Measurements from ENCODE around the gene TPH2.

Gene TPH2

GRCh38 chr12:72024613-72025012 lies 86.0 kb downstream of the TPH2 start:
- H3K4me3 ChIP-seq (ENCODE audit: low read depth, low read length), result no peak overlapping the region
- no peak for TF ChIP-seq CTCF (IDR thresholded peaks at IDR 0.05; ENCODE audit: low read depth, low read length, missing control alignments)
- DNase-seq (ENCODE audit: low read depth), result no peak

GRCh38 chr12:72025524-72025923 lies 86.9 kb downstream of the TPH2 start:
- H3K4me3 ChIP-seq (ENCODE audit: low read depth, low read length), result no peak overlapping the region
- DNase-seq (ENCODE audit: low read depth), result no peak
- TF ChIP-seq CTCF (IDR thresholded peaks at IDR 0.05; ENCODE audit: low read depth, low read length, missing control alignments), result no peak

- H3K4me3 ChIP-seq (ENCODE audit: low read depth, low read length), result no peak overlapping the region
- TF ChIP-seq CTCF (IDR thresholded peaks at IDR 0.05; ENCODE audit: low read depth, low read length, missing control alignments), result no peak
- DNase-seq (ENCODE audit: low read depth), result no peak
Observed at GRCh38 chr12:72028966-72029365, 90.3 kb downstream of the TPH2 start.

- H3K4me3 ChIP-seq (ENCODE audit: low read depth, low read length), result no peak overlapping the region
- no peak for TF ChIP-seq CTCF (IDR thresholded peaks at IDR 0.05; ENCODE audit: low read depth, low read length, missing control alignments)
- DNase-seq (ENCODE audit: low read depth), result no peak
Observed at GRCh38 chr12:72030277-72030676, 91.6 kb downstream of the TPH2 start.

GRCh38 chr12:72031066-72031465 lies 92.4 kb downstream of the TPH2 start:
- no peak overlapping the region for H3K4me3 ChIP-seq (ENCODE audit: low read depth, low read length)
- no peak for TF ChIP-seq CTCF (IDR thresholded peaks at IDR 0.05; ENCODE audit: low read depth, low read length, missing control alignments)
- no peak for DNase-seq (ENCODE audit: low read depth)

- H3K4me3 ChIP-seq (ENCODE audit: low read depth, low read length), result no peak overlapping the region
- DNase-seq (ENCODE audit: low read depth), result no peak
- TF ChIP-seq CTCF (IDR thresholded peaks at IDR 0.05; ENCODE audit: low read depth, low read length, missing control alignments), result no peak
Observed at GRCh38 chr12:72033991-72034390, 95.3 kb downstream of the TPH2 start.

GRCh38 chr12:72035625-72036024 lies 97.0 kb downstream of the TPH2 start:
- no peak for TF ChIP-seq CTCF (IDR thresholded peaks at IDR 0.05; ENCODE audit: low read depth, low read length, missing control alignments)
- no peak overlapping the region for H3K4me3 ChIP-seq (ENCODE audit: low read depth, low read length)
- DNase-seq (ENCODE audit: low read depth), result no peak

All from GM12864 (cell line).